B cell (primary cell): ENCODE results near the gene RTKN. TPM values are rescaled to one million over a fixed set of nuclear protein-coding genes. Genes with fewer than 3 reads are reported as not detected.

Source experiments
- ATAC-seq: fragments of 200-7000 bp; cut with Tn5 transposase; one replicate; pipeline ENCODE4 v1.10.0; 2021; ENCODE audit warnings: low read depth, mild to moderate bottlenecking, moderate number of reproducible peaks, moderate library complexity
- CTCF ChIA-PET: fragments of 350-600 bp; sonication (Branson Sonifier 250); formaldehyde crosslinking; loops from one replicate; lab custom pipeline; 2021; ENCODE audit warnings: antibody characterized with exemption, inconsistent platforms; lab: Charles Lee
- POLR2A ChIA-PET: fragments of 350-600 bp; sonication (Branson Sonifier 250); formaldehyde crosslinking; loops from one replicate; lab custom pipeline; 2021; ENCODE audit warnings: antibody characterized with exemption; lab: Charles Lee
- DNase-seq: peaks from one replicate; pipeline ENCODE4 v3.0.0; 2013
- H2AFZ ChIP-seq: 2 replicates; pipeline ENCODE4 v1.6.1; 2012; ENCODE audit warnings: mild to moderate bottlenecking, low read depth, low read length; ENCODE audit not compliant: insufficient read depth, poor library complexity, severe bottlenecking
- H3K27ac ChIP-seq, 2 donors: 1 replicate in 1 of 2; 2 replicates in 1 of 2; pipeline ENCODE4 v1.5.1; 2012 to 2013; ENCODE audit warnings: low read length in 2 of 2, mild to moderate bottlenecking in 2 of 2, moderate library complexity in 1 of 2
- H3K27me3 ChIP-seq, 4 experiments: fragments of 200-600 bp in 1 of 4; sonication (generic) in 1 of 4; replicated peaks in 1 of 4; 1 replicate in 2 of 4; 2 replicates in 2 of 4; pipeline versions ENCODE4 v1.6.1 to v1.7.0; 2013 to 2016; ENCODE audit warnings: low read length in 3 of 4, mild to moderate bottlenecking in 2 of 4, mixed read lengths in 1 of 4, moderate library complexity in 1 of 4; ENCODE audit not compliant: insufficient read depth in 4 of 4, control insufficient read depth in 3 of 4; ENCODE audit errors: control extremely low read depth in 1 of 4
- H3K36me3 ChIP-seq, 2 experiments: replicated peaks in 1 of 2; 1 replicate in 1 of 2; 2 replicates in 1 of 2; pipeline versions ENCODE4 v1.6.1 to v1.7.1; 2013; ENCODE audit warnings: low read length in 1 of 2; ENCODE audit not compliant: insufficient read depth in 2 of 2, control insufficient read depth in 1 of 2; ENCODE audit errors: control extremely low read depth in 1 of 2, extremely low read depth in 1 of 2
- H3K4me1 ChIP-seq, 2 donors: fragments of 200-600 bp in 1 of 2; sonication (generic) in 1 of 2; 1 replicate in 1 of 2; 2 replicates in 1 of 2; pipeline versions ENCODE4 v1.5.1 to v1.6.1; 2013 to 2017; ENCODE audit warnings: low read length in 2 of 2; ENCODE audit not compliant: control insufficient read depth in 2 of 2, insufficient read depth in 2 of 2
- H3K4me2 ChIP-seq: replicated peaks from 2 replicates; pipeline ENCODE3; 2012; ENCODE audit warnings: mild to moderate bottlenecking, low read depth, low read length; ENCODE audit not compliant: poor library complexity, severe bottlenecking
- H3K4me3 ChIP-seq, 5 experiments: fragments of 200-600 bp in 1 of 5; sonication (generic) in 1 of 5; 1 replicate in 3 of 5; 2 replicates in 2 of 5; pipeline versions ENCODE4 v1.5.1 to v1.7.0; 2011 to 2016; ENCODE audit warnings: low read length in 4 of 5, mild to moderate bottlenecking in 4 of 5, low read depth in 2 of 5, control low read depth in 1 of 5, moderate library complexity in 1 of 5; ENCODE audit not compliant: insufficient read depth in 1 of 5; ENCODE audit errors: control extremely low read depth in 1 of 5, extremely low read depth in 1 of 5
- H3K79me2 ChIP-seq: fragments of 200-600 bp; sonication (generic); one replicate; pipeline ENCODE4 v1.6.0; 2016; ENCODE audit warnings: low read length; ENCODE audit not compliant: control insufficient read depth, insufficient read depth
- H3K9ac ChIP-seq: fragments of 200-600 bp; sonication (generic); 2 replicates; pipeline ENCODE4 v1.6.1; 2017; ENCODE audit warnings: mild to moderate bottlenecking, low read length, moderate library complexity
- H3K9me3 ChIP-seq, 3 donors: one replicate each; pipeline versions ENCODE4 v1.6.1 to v1.7.1; 2013; ENCODE audit warnings: low read length in 2 of 3; ENCODE audit not compliant: control insufficient read depth in 2 of 3, insufficient read depth in 1 of 3; ENCODE audit errors: control extremely low read depth in 1 of 3
- H4K20me1 ChIP-seq: 2 replicates; pipeline ENCODE4 v1.6.0; 2012; ENCODE audit warnings: mild to moderate bottlenecking, low read length; ENCODE audit not compliant: insufficient read depth, control insufficient read depth, poor library complexity, severe bottlenecking
- H3K27ac Mint-ChIP-seq: one replicate; pipeline ENCODE4 v1.8.0; 2021; ENCODE audit warnings: mixed read lengths
- H3K27me3 Mint-ChIP-seq: one replicate; pipeline ENCODE4 v1.8.0; 2021; ENCODE audit warnings: mixed read lengths
- H3K4me1 Mint-ChIP-seq: one replicate; pipeline ENCODE4 v1.8.0; 2021; ENCODE audit warnings: mixed read lengths
- H3K4me3 Mint-ChIP-seq: one replicate; pipeline ENCODE4 v1.8.0; 2021; ENCODE audit warnings: mixed read lengths
- H3K9me3 Mint-ChIP-seq: one replicate; pipeline ENCODE4 v1.8.0; 2022; ENCODE audit warnings: mixed read lengths; ENCODE audit not compliant: insufficient read depth
- CTCF ChIP-seq: fragments of 200-600 bp; IDR thresholded peaks from one replicate; pipeline ENCODE4 v1.8.0; 2022; ENCODE audit warnings: antibody characterized with exemption, mild to moderate bottlenecking
- EZH2 ChIP-seq: IDR thresholded peaks from 2 replicates; pipeline ENCODE4 v1.6.1; 2012; ENCODE audit warnings: borderline replicate concordance, low read depth, mild to moderate bottlenecking, moderate library complexity, low read length; ENCODE audit not compliant: insufficient read depth, poor library complexity, severe bottlenecking
- WGBS: methylation state at CpG from one replicate; pipeline ENCODE4 v1.1.5; 2013; ENCODE audit warnings: missing lambda C conversion rate; ENCODE audit not compliant: insufficient coverage; 5-methylcytosine and 5-hydroxymethylcytosine counted together
- intact Hi-C: fragments of 100-400 bp; cut with micrococcal nuclease; formaldehyde crosslinking; loops from one replicate; pipeline ENCODE4 v1.10.0; 2022
- polyA plus RNA-seq: library from polyadenylated mRNA; depleted of rRNA; stranded (reverse); fragments of >200 nt; gene quantifications from 2 replicates; pipeline ENCODE4 v1.2.3, GENCODE V29; 2012
- total RNA-seq, 2 donors: library from RNA; stranded (reverse); fragments of 120-200 nt in 1 of 2; gene quantifications; 1 replicate in 1 of 2; 2 replicates in 1 of 2; pipeline versions ENCODE4 v1.2.3 to v1.2.4, GENCODE V29; 2013 to 2022

Gene RTKN
- total and polyA plus RNA-seq, 2 donors (not counting 1 experiment from before 2014, with no cell fraction given): 5.1 to 10.5 TPM

- intact Hi-C loops: no loop called here
- Histone ChIP-seq H3K9ac (peak overlapping the region; percentile 72), H3K9me3 (no peaks in the 10 kb centered on the region), H3K27me3 (no peaks in the 10 kb centered on the region), H2AFZ (peak overlapping the region; percentile 80), H3K36me3 (no peaks in the 10 kb centered on the region), H4K20me1 (no peaks in the 10 kb centered on the region), H3K27ac (peak overlapping the region; percentile 30 to 67), H3K4me3 (peak overlapping the region in 4 of 5 experiments; percentile 54 to 67 (median 64)), H3K4me2 (peak overlapping the region; percentile 87), H3K79me2 (peaks cover 4% of the 10 kb centered on the region), H3K4me1 (peaks cover 32 to 47% of the 10 kb centered on the region in 2 donors)
- ChIA-PET CTCF (interaction anchor here (1.3 to 1.7 kb wide), 2 partner anchors 23 to 117 kb away, joined by 3 to 6 read pairs; no protein-coding TSS in a partner anchor), POLR2A (interaction anchor here (0.6 to 2.1 kb wide), 3 partner anchors 23 to 633 kb away, joined by 5 to 6 read pairs (median 6); no protein-coding TSS in a partner anchor)
- peaks cover 41% of the 10 kb centered on the region for H3K4me1 Mint-ChIP-seq
- H3K4me3 Mint-ChIP-seq: peak overlapping the region; percentile 84
- WGBS: 82% methylated on average over 18 of the region's 19 CpGs
- peak overlapping the region; percentile 83 for H3K27ac Mint-ChIP-seq
- H3K27me3 Mint-ChIP-seq: no peaks in the 10 kb centered on the region
- TF ChIP-seq EZH2 (no peak), CTCF (no peak)
- no peaks in the 10 kb centered on the region for H3K9me3 Mint-ChIP-seq
- peak; percentile 27 for DNase-seq
- ATAC-seq: no peak
Observed at GRCh38 chr2:74414441-74414840, 27.3 kb downstream of the RTKN start.

- Histone ChIP-seq H3K9ac (no peak overlapping the region), H3K27me3 (no peaks in the 10 kb centered on the region), H3K79me2 (peaks cover 4% of the 10 kb centered on the region), H3K36me3 (no peaks in the 10 kb centered on the region), H2AFZ (peak overlapping the region; percentile 80), H3K27ac (peak overlapping the region in 1 of 2 donors; percentile 67), H4K20me1 (no peaks in the 10 kb centered on the region), H3K4me1 (peaks cover 29 to 38% of the 10 kb centered on the region in 2 donors), H3K4me3 (no peak overlapping the region), H3K4me2 (peak overlapping the region; percentile 87), H3K9me3 (no peaks in the 10 kb centered on the region)
- Mint-ChIP-seq H3K27me3 (peaks cover 5% of the 10 kb centered on the region), H3K4me1 (peaks cover 35% of the 10 kb centered on the region), H3K4me3 (peak overlapping the region; percentile 48), H3K27ac (peak overlapping the region; percentile 21), H3K9me3 (no peaks in the 10 kb centered on the region)
- intact Hi-C loops: no loop called here
- POLR2A ChIA-PET: interaction anchor here (1.8 kb wide), 1 partner anchor 22 kb away, joined by 6 read pairs; no protein-coding TSS in a partner anchor
- no peak for ATAC-seq
- no peak for DNase-seq
- 86% methylated on average over 8 of the region's 8 CpGs for WGBS
- CTCF ChIA-PET: interaction anchor here (0.5 to 1.0 kb wide), 3 partner anchors 21 to 178 kb away, joined by 3 read pairs; no protein-coding TSS in a partner anchor
- TF ChIP-seq EZH2 (no peak), CTCF (no peak)
Observed at GRCh38 chr2:74413001-74413698, 28.6 kb downstream of the RTKN start.
